Measurements from ENCODE around the gene TEX11.
"Not testable (repeated sequence)": the region's sequence is repeated elsewhere in the genome, so short reads cannot be mapped to it uniquely, and the experiment has no call there.

GRCh38 chrX:70890441-70890840 lies 18.1 kb downstream of the TEX11 start:
- TF ChIP-seq CTCF, EP300 (IDR thresholded peaks at IDR 0.05): not testable (repeated sequence)

All from ovary (tissue), 3 donors.